Endothelial cell of umbilical vein (primary cell): ENCODE measurements around the gene RGS6. TPM values are rescaled to one million over a fixed set of nuclear protein-coding genes. Genes with fewer than 3 reads are reported as not detected.

Experiments
- BruUV-seq: library from RNA; stranded (reverse); fragments of 400-500 nt; replicated peaks from 2 replicates; lab custom pipeline; 2021; lab: Mats Ljungman, UMichigan
- CTCF ChIA-PET: fragments of 300-600, 350-600 bp; sonication (Branson Sonifier 250); formaldehyde crosslinking; loops from one replicate; lab custom pipeline; 2021; ENCODE audit warnings: antibody characterized with exemption, inconsistent platforms; lab: Charles Lee
- POLR2A ChIA-PET: fragments of 300-600, 350-600 bp; sonication (Branson Sonifier 250); formaldehyde crosslinking; loops from one replicate; lab custom pipeline; 2021; ENCODE audit warnings: antibody characterized with exemption, inconsistent platforms; lab: Charles Lee
- DNase-seq: peaks from one replicate; pipeline ENCODE4 v3.0.0-alpha.2; 2011; ENCODE audit warnings: low read depth, low spot score
- FAIRE-seq: peaks from 2 replicates; lab custom pipeline; 2011; peaks lifted over from hg19 to GRCh38; lab: Jason Lieb, UNC
- H2AFZ ChIP-seq: 2 replicates; pipeline ENCODE4 v1.6.0; 2012; ENCODE audit warnings: low read depth, low read length, control low read depth, inconsistent platforms
- H3K27ac ChIP-seq: 2 replicates; pipeline ENCODE4 v1.5.1; 2011; ENCODE audit warnings: low read depth, mild to moderate bottlenecking, control low read depth, low read length, moderate library complexity; ENCODE audit not compliant: insufficient read depth
- H3K27me3 ChIP-seq, 2 experiments: 2 replicates each; pipeline versions ENCODE4 v1.6.0 to v1.6.1; 2011; ENCODE audit warnings: low read length in 2 of 2, mixed read lengths in 1 of 2; ENCODE audit not compliant: control insufficient read depth in 2 of 2, insufficient read depth in 2 of 2
- H3K36me3 ChIP-seq, 2 experiments: 2 replicates in 1 of 2; 3 replicates in 1 of 2; pipeline ENCODE4 v1.5.1; 2011; ENCODE audit warnings: low read length in 2 of 2, mild to moderate bottlenecking in 1 of 2, moderate library complexity in 1 of 2; ENCODE audit not compliant: control insufficient read depth in 2 of 2, insufficient read depth in 2 of 2; ENCODE audit errors: extremely low read depth in 1 of 2
- H3K4me1 ChIP-seq: 3 replicates; pipeline ENCODE4 v1.5.1; 2011; ENCODE audit warnings: mild to moderate bottlenecking, low read length; ENCODE audit not compliant: control insufficient read depth, insufficient read depth; ENCODE audit errors: extremely low read depth
- H3K4me2 ChIP-seq: 2 replicates; pipeline ENCODE4 v1.6.1; 2011; ENCODE audit warnings: low read length, control low read depth, mixed read lengths; ENCODE audit not compliant: insufficient read depth
- H3K4me3 ChIP-seq, 3 experiments: fragments of 200-600 bp in 1 of 3; sonication (generic), shearing (Covaris generic) in 1 of 3; replicated peaks in 1 of 3; 2 replicates each; pipeline ENCODE4 v1.5.1; 2011 to 2016; ENCODE audit warnings: control low read depth in 3 of 3, low read length in 3 of 3, mild to moderate bottlenecking in 2 of 3, inconsistent platforms in 1 of 3, low read depth in 1 of 3, moderate library complexity in 1 of 3; ENCODE audit not compliant: insufficient read depth in 1 of 3
- H3K79me2 ChIP-seq: 2 replicates; pipeline ENCODE4 v1.6.0; 2012; ENCODE audit warnings: low read length, inconsistent platforms; ENCODE audit not compliant: control insufficient read depth, insufficient read depth
- H3K9ac ChIP-seq: replicated peaks from 2 replicates; pipeline ENCODE3; 2011; ENCODE audit warnings: low read length, control low read depth; ENCODE audit not compliant: insufficient read depth; ENCODE audit errors: extremely low read depth
- H3K9me1 ChIP-seq: replicated peaks from 3 replicates; pipeline ENCODE4 v1.6.0; 2011; ENCODE audit warnings: mild to moderate bottlenecking, low read length; ENCODE audit not compliant: control insufficient read depth, insufficient read depth; ENCODE audit errors: extremely low read depth
- H3K9me3 ChIP-seq: replicated peaks from 2 replicates; pipeline ENCODE4 v1.5.1; 2012; ENCODE audit warnings: low read length, inconsistent platforms; ENCODE audit not compliant: control insufficient read depth, insufficient read depth
- H4K20me1 ChIP-seq: replicated peaks from 2 replicates; pipeline ENCODE3; 2011; ENCODE audit warnings: mild to moderate bottlenecking, low read length; ENCODE audit not compliant: control insufficient read depth, insufficient read depth; ENCODE audit errors: extremely low read depth
- EZH2 ChIP-seq: IDR thresholded peaks from 2 replicates; pipeline ENCODE4 v1.6.1; 2012; ENCODE audit warnings: borderline replicate concordance, low read depth, mild to moderate bottlenecking, moderate library complexity, low read length, inconsistent platforms; ENCODE audit not compliant: severe bottlenecking
- FOS ChIP-seq: IDR thresholded peaks from 2 replicates; pipeline ENCODE4 v1.6.1; 2011; ENCODE audit warnings: mild to moderate bottlenecking, low read length, moderate library complexity, borderline replicate concordance; ENCODE audit not compliant: insufficient read depth
- GATA2 ChIP-seq: IDR thresholded peaks from 2 replicates; pipeline ENCODE4 v1.7.0; 2011; ENCODE audit warnings: low read depth, mild to moderate bottlenecking, moderate library complexity, mixed read lengths, low read length; ENCODE audit not compliant: insufficient read length, insufficient read depth
- JUN ChIP-seq: IDR thresholded peaks from 2 replicates; pipeline ENCODE4 v1.6.1; 2011; ENCODE audit warnings: borderline replicate concordance, low read depth; ENCODE audit not compliant: insufficient read length, insufficient read depth
- MYC ChIP-seq: IDR thresholded peaks from one replicate; pipeline ENCODE4 v1.6.1; 2011; ENCODE audit warnings: mild to moderate bottlenecking, low read depth, low read length
- POLR2A ChIP-seq: IDR thresholded peaks from 2 replicates; pipeline ENCODE4 v1.6.1; 2012; ENCODE audit warnings: low read depth, mild to moderate bottlenecking, control low read depth, low read length
- POLR2AphosphoS5 ChIP-seq: IDR thresholded peaks from 2 replicates; pipeline ENCODE4 v1.6.1; 2012; ENCODE audit warnings: low read depth, mild to moderate bottlenecking, control low read depth, low read length, moderate library complexity; ENCODE audit not compliant: insufficient read depth
- dilution Hi-C: fragments of 300-500 bp; cut with MboI; formaldehyde crosslinking; loops from one replicate; pipeline ENCODE4 v1.15.0; 2019; ENCODE audit warnings: low sequenced_read_pairs; ENCODE audit not compliant: extremely low pct_ligation_motif_present
- intact Hi-C: fragments of 100-400 bp; cut with micrococcal nuclease; formaldehyde crosslinking; loops from one replicate; pipeline ENCODE4 v1.10.0; 2022
- polyA plus RNA-seq, 4 experiments: library from polyadenylated mRNA; depleted of rRNA in 3 of 4; stranded (reverse) in 3 of 4; unstranded in 1 of 4; fragments of >200 nt; gene quantifications; 2 replicates each; pipeline versions ENCODE4 v1.2.1 to v1.2.3, GENCODE V29; 2011 to 2012; ENCODE audit warnings: missing spikeins in 1 of 4
- total RNA-seq: library from RNA; stranded (reverse); gene quantifications from 2 replicates; pipeline ENCODE4 v1.2.3, GENCODE V29; 2021
- TF ChIP-seq, protein P1 (sequence below), 2 donors: IDR thresholded peaks; 1 replicate in 1 of 2; 2 replicates in 1 of 2; pipeline ENCODE4 v1.5.1; 2011; ENCODE audit warnings: low read length in 2 of 2, mild to moderate bottlenecking in 2 of 2, moderate library complexity in 2 of 2, control low read depth in 1 of 2, inconsistent platforms in 1 of 2, low read depth in 1 of 2; ENCODE audit not compliant: insufficient read depth in 1 of 2; ENCODE audit errors: extremely low read depth in 1 of 2
- TF ChIP-seq, protein P2 (sequence below): IDR thresholded peaks from 2 replicates; pipeline ENCODE4 v1.6.1; 2011; ENCODE audit not compliant: insufficient read depth, insufficient read length

RGS6 gene
- total and polyA plus RNA-seq, 2 donors (not counting 3 experiments of a cell fraction or from before 2014, with no cell fraction given): not detected

DNA sequence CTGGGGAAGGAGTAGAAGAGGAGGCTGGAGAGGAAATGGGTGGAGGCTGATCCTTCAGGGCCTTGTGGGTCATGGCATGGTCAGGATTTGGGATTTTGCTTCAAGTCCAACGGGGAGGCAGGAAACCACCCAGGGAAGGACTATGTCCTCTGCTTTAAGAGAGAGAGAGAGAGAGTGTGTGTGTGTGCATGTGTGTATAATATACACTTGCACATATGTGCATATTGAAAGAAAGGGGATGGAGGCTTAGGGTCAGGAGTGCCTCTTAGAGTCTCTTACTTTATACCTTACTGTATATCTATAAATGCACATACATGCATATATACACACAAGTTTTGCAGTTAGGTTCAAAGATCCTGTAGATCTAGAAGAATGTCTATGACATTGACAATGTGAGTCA lies 94.8 kb downstream of the RGS6 start:
- Histone ChIP-seq H3K4me2 (no peak overlapping the region), H2AFZ (no peak overlapping the region), H3K36me3 (no peaks in the 10 kb centered on the region), H3K9ac (no peak overlapping the region), H3K4me3 (no peak overlapping the region), H3K27ac (no peak overlapping the region), H4K20me1 (no peaks in the 10 kb centered on the region), H3K79me2 (no peaks in the 10 kb centered on the region), H3K9me1 (no peaks in the 10 kb centered on the region), H3K9me3 (no peaks in the 10 kb centered on the region), H3K27me3 (no peaks in the 10 kb centered on the region), H3K4me1 (no peaks in the 10 kb centered on the region)
- TF ChIP-seq MYC (no peak), GATA2 (no peak), EZH2 (no peak), JUN (no peak), POLR2A (no peak), FOS (no peak), POLR2AphosphoS5 (no peak)
- TF ChIP-seq, protein P1, sequence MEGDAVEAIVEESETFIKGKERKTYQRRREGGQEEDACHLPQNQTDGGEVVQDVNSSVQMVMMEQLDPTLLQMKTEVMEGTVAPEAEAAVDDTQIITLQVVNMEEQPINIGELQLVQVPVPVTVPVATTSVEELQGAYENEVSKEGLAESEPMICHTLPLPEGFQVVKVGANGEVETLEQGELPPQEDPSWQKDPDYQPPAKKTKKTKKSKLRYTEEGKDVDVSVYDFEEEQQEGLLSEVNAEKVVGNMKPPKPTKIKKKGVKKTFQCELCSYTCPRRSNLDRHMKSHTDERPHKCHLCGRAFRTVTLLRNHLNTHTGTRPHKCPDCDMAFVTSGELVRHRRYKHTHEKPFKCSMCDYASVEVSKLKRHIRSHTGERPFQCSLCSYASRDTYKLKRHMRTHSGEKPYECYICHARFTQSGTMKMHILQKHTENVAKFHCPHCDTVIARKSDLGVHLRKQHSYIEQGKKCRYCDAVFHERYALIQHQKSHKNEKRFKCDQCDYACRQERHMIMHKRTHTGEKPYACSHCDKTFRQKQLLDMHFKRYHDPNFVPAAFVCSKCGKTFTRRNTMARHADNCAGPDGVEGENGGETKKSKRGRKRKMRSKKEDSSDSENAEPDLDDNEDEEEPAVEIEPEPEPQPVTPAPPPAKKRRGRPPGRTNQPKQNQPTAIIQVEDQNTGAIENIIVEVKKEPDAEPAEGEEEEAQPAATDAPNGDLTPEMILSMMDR (IDR thresholded peaks at IDR 0.05; ENCODE audit: extremely low read depth in 1 of 2, insufficient read depth in 1 of 2, low read depth in 1 of 2, low read length in 2 of 2): no peak
- TF ChIP-seq, protein P2, sequence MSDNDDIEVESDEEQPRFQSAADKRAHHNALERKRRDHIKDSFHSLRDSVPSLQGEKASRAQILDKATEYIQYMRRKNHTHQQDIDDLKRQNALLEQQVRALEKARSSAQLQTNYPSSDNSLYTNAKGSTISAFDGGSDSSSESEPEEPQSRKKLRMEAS: no peak
- dilution Hi-C loops: no loop called here
- POLR2A ChIA-PET: no interaction called here
- FAIRE-seq (no peak), DNase-seq (no peak)
- no TSS peak for BruUV-seq
- intact Hi-C loops: no loop called here
- CTCF ChIA-PET: no interaction called here
